ENCODE data around the gene DVL2. TPM values are rescaled to one million over a fixed set of nuclear protein-coding genes. Genes with fewer than 3 reads are reported as not detected.

Gene DVL2
- total RNA-seq, 1 donor from 2014 or later: 51.1 TPM

DNA sequence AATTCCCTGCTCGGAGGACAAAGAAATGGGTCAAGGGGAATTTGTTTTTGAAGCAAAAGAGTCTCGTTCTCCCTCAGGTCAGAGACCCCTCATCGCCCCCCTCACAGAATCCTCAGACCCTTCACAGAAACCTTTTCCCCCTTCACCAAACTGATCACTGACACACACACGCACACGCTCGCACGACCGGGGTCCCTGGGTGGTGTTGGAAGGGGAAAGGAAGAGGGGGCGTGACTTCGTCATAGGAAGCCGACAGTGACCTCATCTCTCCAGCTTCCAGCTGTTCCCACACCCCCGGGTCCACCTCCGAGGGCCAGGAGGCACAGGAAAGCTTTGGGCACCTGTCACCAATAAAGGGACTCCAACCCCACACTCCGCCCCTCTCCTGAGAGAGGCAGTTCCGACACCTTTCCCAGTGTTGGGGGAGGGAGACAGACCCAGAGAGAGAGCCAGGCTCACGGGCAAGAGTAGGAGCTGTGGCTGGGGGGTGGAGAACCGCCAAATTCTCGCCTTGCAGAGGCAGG, 56.3 kb downstream of the DVL2 start:
- intact Hi-C loops (cut with micrococcal nuclease): loop anchor here (2.0 kb wide), 1 partner anchor 131 kb away; no protein-coding TSS in a partner anchor

DNA sequence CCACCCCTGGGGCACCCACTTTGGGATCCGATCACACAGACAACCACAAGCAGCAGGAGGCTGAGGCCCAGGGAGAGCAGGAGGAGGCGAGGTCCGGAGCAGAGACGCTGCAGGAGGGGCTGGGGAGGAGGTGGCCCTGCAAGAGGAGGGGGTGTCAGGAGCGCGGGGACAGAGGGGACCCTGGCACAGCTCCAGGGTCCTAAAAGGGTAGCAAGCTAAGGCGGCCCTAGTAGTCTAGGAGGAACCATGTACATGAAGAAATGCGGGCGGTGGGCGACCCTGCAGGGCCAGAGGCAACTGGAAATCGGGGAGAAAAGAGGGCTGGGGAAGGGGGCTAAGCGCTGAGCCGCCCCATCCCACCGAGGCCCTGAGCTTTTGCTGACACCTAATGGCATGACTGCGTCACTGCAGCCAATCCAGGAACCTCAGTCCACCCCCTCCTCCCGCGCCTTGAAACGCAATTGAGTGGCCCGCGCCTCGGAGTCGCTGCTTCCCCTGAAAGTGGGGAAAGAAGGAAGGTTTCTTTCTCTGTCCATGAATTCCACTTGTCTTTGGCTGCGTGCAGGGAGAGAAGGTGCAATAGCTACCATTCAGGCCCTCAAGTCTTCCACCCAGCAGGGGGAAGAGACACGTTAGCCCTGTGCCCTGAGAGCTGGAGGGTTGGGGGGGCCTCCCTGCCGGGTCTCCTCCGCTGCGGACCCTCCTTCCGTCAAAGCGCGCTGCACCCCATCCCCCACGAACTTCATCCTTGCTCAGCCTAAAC, 56.9 kb downstream of the DVL2 start:
- intact Hi-C loops (cut with micrococcal nuclease): loop anchor here (2.0 kb wide), 1 partner anchor 131 kb away; no protein-coding TSS in a partner anchor

- intact Hi-C loops (cut with micrococcal nuclease): loop anchor here (2.0 kb wide), 1 partner anchor 130 kb away; no protein-coding TSS in a partner anchor
These were observed 57.5 kb downstream of the DVL2 start for GRCh38 chr17:7176841-7177190.

- intact Hi-C loops (cut with micrococcal nuclease): loop anchor here (2.0 kb wide), 1 partner anchor 129 kb away; no protein-coding TSS in a partner anchor
These were observed 58.0 kb downstream of the DVL2 start for GRCh38 chr17:7176107-7176840.

Other genes starting within 250 kb of the DVL2 start
- gene ALOX12, start 238.5 kb downstream of the DVL2 start, total RNA-seq: not detected in 2 replicates
- gene RNASEK, start 221.9 kb downstream of the DVL2 start, total RNA-seq: 138 and 139 TPM in 2 replicates
- gene BCL6B, start 211.5 kb downstream of the DVL2 start, total RNA-seq: 0.36 and 0.39 TPM in 2 replicates
- 19.5 and 19.9 TPM in 2 replicates for gene SLC16A13, start 198.5 kb downstream of the DVL2 start, total RNA-seq
- gene SLC16A11, start 190.4 kb downstream of the DVL2 start, total RNA-seq: 0.09 TPM in 2 replicates
- gene CLEC10A, start 154.3 kb downstream of the DVL2 start, total RNA-seq: not detected in 2 replicates
- gene ASGR2, start 119.7 kb downstream of the DVL2 start, total RNA-seq: not detected in 2 replicates
- gene ASGR1, start 55.1 kb downstream of the DVL2 start, total RNA-seq: 0.91 and 1.8 TPM in 2 replicates
- gene DLG4, start 14.7 kb downstream of the DVL2 start, total RNA-seq: 9.1 and 9.6 TPM in 2 replicates
- gene ACADVL, start 14.6 kb downstream of the DVL2 start, total RNA-seq: 340 and 346 TPM in 2 replicates
- gene PHF23, start 4.9 kb upstream of the DVL2 start, total RNA-seq: 53.4 and 55.1 TPM in 2 replicates
- gene GABARAP, start 7.9 kb upstream of the DVL2 start, total RNA-seq: 223 and 242 TPM in 2 replicates
- 170 and 179 TPM in 2 replicates for gene CTDNEP1, start 17.2 kb upstream of the DVL2 start, total RNA-seq
- gene ELP5, start 17.7 kb upstream of the DVL2 start, total RNA-seq: 56.5 and 57.8 TPM in 2 replicates
- gene CLDN7, start 28.0 kb upstream of the DVL2 start, total RNA-seq: 0.32 and 0.39 TPM in 2 replicates
- gene SLC2A4, start 47.2 kb upstream of the DVL2 start, total RNA-seq: 0.07 TPM in 1 of 2 replicates, not detected in the other
- gene YBX2, start 60.1 kb upstream of the DVL2 start, total RNA-seq: 1.3 and 1.4 TPM in 2 replicates
- 709 TPM in 2 replicates for gene EIF5A, start 73.1 kb upstream of the DVL2 start, total RNA-seq
- 78.5 and 83.2 TPM in 2 replicates for gene GPS2, start 80.8 kb upstream of the DVL2 start, total RNA-seq
- gene NEURL4, start 94.8 kb upstream of the DVL2 start, total RNA-seq: 38.5 and 44.1 TPM in 2 replicates
- 580 and 590 TPM in 2 replicates for gene ACAP1, start 102.0 kb upstream of the DVL2 start, total RNA-seq
- 8.2 TPM in 2 replicates for gene KCTD11, start 117.6 kb upstream of the DVL2 start, total RNA-seq
- gene TMEM95, start 120.6 kb upstream of the DVL2 start, total RNA-seq: not detected in 2 replicates
- 1.2 and 1.4 TPM in 2 replicates for gene TNK1, start 146.6 kb upstream of the DVL2 start, total RNA-seq
- gene PLSCR3, start 160.0 kb upstream of the DVL2 start, total RNA-seq: 141 and 147 TPM in 2 replicates
- 54.3 and 56.3 TPM in 2 replicates for gene TMEM256, start 169.6 kb upstream of the DVL2 start, total RNA-seq
- gene NLGN2, start 173.3 kb upstream of the DVL2 start, total RNA-seq: 1.2 TPM in 2 replicates
- not detected in 2 replicates for gene SPEM1, start 185.8 kb upstream of the DVL2 start, total RNA-seq
- not detected in 2 replicates for gene SPEM2, start 191.1 kb upstream of the DVL2 start, total RNA-seq
- gene SPEM3, start 194.3 kb upstream of the DVL2 start, total RNA-seq: not detected in 2 replicates
- gene TMEM102, start 200.9 kb upstream of the DVL2 start, total RNA-seq: 14.4 TPM in 2 replicates
- 5.6 and 5.8 TPM in 2 replicates for gene FGF11, start 205.0 kb upstream of the DVL2 start, total RNA-seq
- 11.0 and 11.4 TPM in 2 replicates for gene CHRNB1, start 210.5 kb upstream of the DVL2 start, total RNA-seq
- 21.6 and 22.3 TPM in 2 replicates for gene ZBTB4, start 245.1 kb upstream of the DVL2 start, total RNA-seq
- gene SLC35G6, start 246.9 kb upstream of the DVL2 start, total RNA-seq: not detected in 2 replicates
- 192 and 200 TPM in 2 replicates for gene POLR2A, start 249.8 kb upstream of the DVL2 start, total RNA-seq